Astrocyte (in vitro differentiated cells and primary cell): ENCODE data around the gene IL15. TPM values are rescaled to one million over a fixed set of nuclear protein-coding genes. Genes with fewer than 3 reads are reported as not detected.

Experiments
- DNase-seq: peaks from one replicate; pipeline ENCODE4 v3.0.0-alpha.2; 2010; ENCODE audit warnings: low read depth
- FAIRE-seq: peaks from 2 replicates; lab custom pipeline; 2011; peaks lifted over from hg19 to GRCh38; lab: Jason Lieb, UNC
- H2AFZ ChIP-seq: 2 replicates; pipeline ENCODE4 v1.6.0; 2012; ENCODE audit warnings: low read depth, low read length, inconsistent platforms
- H3K27ac ChIP-seq: 2 replicates; pipeline ENCODE4 v1.5.1; 2011; ENCODE audit warnings: low read depth, low read length, inconsistent platforms
- H3K27me3 ChIP-seq: 2 replicates; pipeline ENCODE4 v1.6.0; 2011; ENCODE audit warnings: low read length, inconsistent platforms; ENCODE audit not compliant: insufficient read depth
- H3K36me3 ChIP-seq: 2 replicates; pipeline ENCODE4 v1.5.1; 2011; ENCODE audit warnings: low read length, inconsistent platforms; ENCODE audit not compliant: insufficient read depth
- H3K4me1 ChIP-seq: 2 replicates; pipeline ENCODE4 v1.5.1; 2011; ENCODE audit warnings: low read length, inconsistent platforms; ENCODE audit not compliant: insufficient read depth
- H3K4me2 ChIP-seq: 2 replicates; pipeline ENCODE4 v1.6.0; 2012; ENCODE audit warnings: low read length, inconsistent platforms
- H3K4me3 ChIP-seq: 2 replicates; pipeline ENCODE4 v1.5.1; 2011; ENCODE audit warnings: low read depth, mild to moderate bottlenecking, low read length, inconsistent platforms; ENCODE audit not compliant: insufficient read depth
- H3K79me2 ChIP-seq: 2 replicates; pipeline ENCODE4 v1.6.0; 2012; ENCODE audit warnings: mild to moderate bottlenecking, low read length, inconsistent platforms; ENCODE audit not compliant: insufficient read depth
- H3K9ac ChIP-seq: 2 replicates; pipeline ENCODE4 v1.6.0; 2012; ENCODE audit warnings: mild to moderate bottlenecking, low read length, inconsistent platforms
- H3K9me3 ChIP-seq: 2 replicates; pipeline ENCODE4 v1.5.1; 2012; ENCODE audit warnings: low read depth, mild to moderate bottlenecking, low read length, inconsistent platforms; ENCODE audit not compliant: insufficient read depth
- H4K20me1 ChIP-seq: 2 replicates; pipeline ENCODE4 v1.6.0; 2012; ENCODE audit warnings: low read length, inconsistent platforms; ENCODE audit not compliant: insufficient read depth
- H3K27ac Mint-ChIP-seq: one replicate; pipeline ENCODE4 v1.8.0; 2021; ENCODE audit warnings: mild to moderate bottlenecking, mixed read lengths; ENCODE audit not compliant: unreplicated experiment
- H3K27me3 Mint-ChIP-seq: one replicate; pipeline ENCODE4 v1.8.0; 2021; ENCODE audit warnings: low read depth, mixed read lengths; ENCODE audit not compliant: unreplicated experiment
- H3K36me3 Mint-ChIP-seq: one replicate; pipeline ENCODE4 v1.8.0; 2021; ENCODE audit warnings: low read depth, mixed read lengths; ENCODE audit not compliant: unreplicated experiment
- H3K4me1 Mint-ChIP-seq: one replicate; pipeline ENCODE4 v1.8.0; 2021; ENCODE audit warnings: low read depth, mixed read lengths; ENCODE audit not compliant: unreplicated experiment
- H3K4me3 Mint-ChIP-seq: one replicate; pipeline ENCODE4 v1.8.0; 2021; ENCODE audit warnings: mild to moderate bottlenecking, moderate library complexity, mixed read lengths; ENCODE audit not compliant: unreplicated experiment
- H3K9me3 Mint-ChIP-seq: one replicate; pipeline ENCODE4 v1.8.0; 2021; ENCODE audit warnings: mild to moderate bottlenecking, mixed read lengths; ENCODE audit not compliant: unreplicated experiment
- CTCF ChIP-seq: IDR thresholded peaks from 2 replicates; pipeline ENCODE4 v1.5.1; 2011; ENCODE audit warnings: low read depth, mild to moderate bottlenecking, inconsistent platforms, low read length, moderate library complexity; ENCODE audit not compliant: insufficient read depth
- EZH2 ChIP-seq: IDR thresholded peaks from 2 replicates; pipeline ENCODE4 v1.6.1; 2012; ENCODE audit warnings: mild to moderate bottlenecking, low read length, inconsistent platforms; ENCODE audit not compliant: insufficient read depth
- total RNA-seq: library from RNA; stranded (reverse); gene quantifications from 2 replicates; pipeline ENCODE4 v1.2.1, GENCODE V29; 2021

The IL15 gene
- total RNA-seq, 1 donor from 2014 or later = 3.6 TPM

DNA sequence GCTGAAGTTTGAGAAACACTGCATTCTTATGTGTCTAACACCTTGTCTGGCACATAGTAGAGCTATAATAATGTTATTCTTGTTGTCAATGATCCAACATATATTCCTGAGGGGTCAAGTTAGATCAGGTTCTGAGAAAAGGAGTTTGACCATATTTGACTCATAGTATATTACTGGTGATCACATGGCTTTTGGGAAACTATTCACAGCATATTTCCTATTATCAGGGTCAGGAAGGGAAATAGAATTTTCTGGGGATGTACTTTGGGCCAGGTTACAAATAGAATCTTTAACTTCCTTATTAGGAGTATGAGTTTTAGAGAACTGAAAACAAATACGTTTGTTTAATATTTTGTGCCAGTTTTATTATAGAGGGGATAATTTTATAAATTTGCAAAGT is 11.6 kb downstream of the IL15 start:
- H3K36me3 ChIP-seq = no peaks in the 10 kb centered on the region
- H2AFZ ChIP-seq = no peak overlapping the region
- H3K4me3 Mint-ChIP-seq = no peak overlapping the region
- peaks cover 1% of the 10 kb centered on the region for H3K9me3 Mint-ChIP-seq
- no peaks in the 10 kb centered on the region for H4K20me1 ChIP-seq
- H3K9ac ChIP-seq = no peak overlapping the region
- FAIRE-seq (no peak), DNase-seq (no peak)
- H3K27me3 Mint-ChIP-seq = no peaks in the 10 kb centered on the region
- H3K4me2 ChIP-seq = no peak overlapping the region
- H3K9me3 ChIP-seq = no peaks in the 10 kb centered on the region
- peaks cover 40% of the 10 kb centered on the region for H3K4me1 Mint-ChIP-seq
- H3K27me3 ChIP-seq = no peaks in the 10 kb centered on the region
- H3K79me2 ChIP-seq = no peaks in the 10 kb centered on the region
- no peak overlapping the region for H3K27ac ChIP-seq
- TF ChIP-seq EZH2 (no peak), CTCF (no peak)
- H3K36me3 Mint-ChIP-seq = no peaks in the 10 kb centered on the region
- peaks cover 39% of the 10 kb centered on the region for H3K4me1 ChIP-seq
- no peak overlapping the region for H3K4me3 ChIP-seq
- H3K27ac Mint-ChIP-seq = no peak overlapping the region

GRCh38 chr4:141652161-141652778 is 15.9 kb downstream of the IL15 start:
- Mint-ChIP-seq H3K4me1 (peaks cover 14% of the 10 kb centered on the region), H3K36me3 (no peaks in the 10 kb centered on the region), H3K27me3 (no peaks in the 10 kb centered on the region), H3K4me3 (no peak overlapping the region), H3K9me3 (no peaks in the 10 kb centered on the region), H3K27ac (no peak overlapping the region)
- no peaks in the 10 kb centered on the region for H3K36me3 ChIP-seq
- H3K79me2 ChIP-seq = no peaks in the 10 kb centered on the region
- H3K4me1 ChIP-seq = peaks cover 16% of the 10 kb centered on the region
- peak overlapping the region; percentile 8 for H3K27ac ChIP-seq
- no peak for FAIRE-seq
- H3K27me3 ChIP-seq = no peaks in the 10 kb centered on the region
- no peaks in the 10 kb centered on the region for H4K20me1 ChIP-seq
- no peak overlapping the region for H3K4me3 ChIP-seq
- H2AFZ ChIP-seq = no peak overlapping the region
- DNase-seq = peak; percentile 94
- H3K9me3 ChIP-seq = no peaks in the 10 kb centered on the region
- peak overlapping the region; percentile 15 for H3K4me2 ChIP-seq
- TF ChIP-seq EZH2 (no peak), CTCF (no peak)
- H3K9ac ChIP-seq = no peak overlapping the region

GRCh38 chr4:141654098-141654497 is 17.7 kb downstream of the IL15 start:
- no peak for TF ChIP-seq EZH2
- peak; percentile 36 for TF ChIP-seq CTCF
- DNase-seq (peak; percentile 80), FAIRE-seq (no peak)
- no peaks in the 10 kb centered on the region for H4K20me1 ChIP-seq
- H3K4me3 Mint-ChIP-seq = no peak overlapping the region
- H3K9me3 ChIP-seq = no peaks in the 10 kb centered on the region
- peaks cover 16% of the 10 kb centered on the region for H3K4me1 ChIP-seq
- no peak overlapping the region for H3K4me2 ChIP-seq
- H3K4me1 Mint-ChIP-seq = peaks cover 7% of the 10 kb centered on the region
- no peak overlapping the region for H3K27ac Mint-ChIP-seq
- no peak overlapping the region for H3K9ac ChIP-seq
- no peak overlapping the region for H2AFZ ChIP-seq
- H3K27me3 ChIP-seq = no peaks in the 10 kb centered on the region
- H3K4me3 ChIP-seq = no peak overlapping the region
- H3K36me3 Mint-ChIP-seq = no peaks in the 10 kb centered on the region
- H3K27ac ChIP-seq = no peak overlapping the region
- H3K27me3 Mint-ChIP-seq = no peaks in the 10 kb centered on the region
- H3K79me2 ChIP-seq = no peaks in the 10 kb centered on the region
- no peaks in the 10 kb centered on the region for H3K36me3 ChIP-seq
- no peaks in the 10 kb centered on the region for H3K9me3 Mint-ChIP-seq
